Activated T-cell treated with anti-CD3 and anti-CD28 coated beads for 4 hours (primary cell): ENCODE data around the gene RPUSD4.

Experiments
- DNase-seq: peaks from one replicate; pipeline ENCODE4 v3.0.0-alpha.2; 2020

The RPUSD4 gene

DNA sequence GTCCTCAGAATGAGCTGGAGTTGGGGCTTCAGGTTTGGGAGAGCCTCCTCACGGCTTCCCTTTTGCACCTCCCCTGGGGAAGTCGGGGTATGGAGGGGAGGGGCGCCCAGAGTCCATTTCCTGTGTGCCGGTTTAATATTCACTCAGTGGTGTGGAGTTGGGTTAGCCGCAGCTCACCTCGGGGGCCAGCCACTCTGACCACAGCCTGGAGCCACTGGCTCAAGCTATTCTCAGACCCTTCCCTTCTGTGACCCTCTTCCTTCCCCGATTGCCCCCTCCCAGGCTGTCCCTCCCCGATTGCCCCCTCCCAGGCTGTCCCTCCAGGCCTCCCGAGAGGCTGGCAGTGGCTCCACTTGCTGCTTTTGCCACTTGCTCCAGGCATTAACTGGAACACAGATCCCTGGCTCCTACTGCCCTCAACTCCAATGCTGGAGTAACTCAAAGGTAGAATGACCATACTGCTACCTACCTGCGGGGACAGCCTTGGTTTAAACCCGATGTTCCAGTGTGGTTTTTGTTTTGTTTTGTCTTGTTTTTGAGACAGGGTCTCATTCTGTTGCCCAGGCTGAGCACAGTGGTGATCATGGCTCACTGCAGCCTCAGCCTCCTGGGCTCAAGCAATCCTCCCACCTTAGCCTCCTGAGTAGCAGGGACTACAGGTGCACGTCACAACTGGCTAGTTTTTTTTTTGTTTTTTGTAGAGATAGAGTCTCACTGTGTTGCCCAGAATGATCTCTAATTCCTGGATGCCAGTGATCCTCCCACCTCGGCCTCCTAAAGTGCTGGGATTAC is 29.3 kb downstream of the RPUSD4 start:
- DNase-seq: no peak

DNA sequence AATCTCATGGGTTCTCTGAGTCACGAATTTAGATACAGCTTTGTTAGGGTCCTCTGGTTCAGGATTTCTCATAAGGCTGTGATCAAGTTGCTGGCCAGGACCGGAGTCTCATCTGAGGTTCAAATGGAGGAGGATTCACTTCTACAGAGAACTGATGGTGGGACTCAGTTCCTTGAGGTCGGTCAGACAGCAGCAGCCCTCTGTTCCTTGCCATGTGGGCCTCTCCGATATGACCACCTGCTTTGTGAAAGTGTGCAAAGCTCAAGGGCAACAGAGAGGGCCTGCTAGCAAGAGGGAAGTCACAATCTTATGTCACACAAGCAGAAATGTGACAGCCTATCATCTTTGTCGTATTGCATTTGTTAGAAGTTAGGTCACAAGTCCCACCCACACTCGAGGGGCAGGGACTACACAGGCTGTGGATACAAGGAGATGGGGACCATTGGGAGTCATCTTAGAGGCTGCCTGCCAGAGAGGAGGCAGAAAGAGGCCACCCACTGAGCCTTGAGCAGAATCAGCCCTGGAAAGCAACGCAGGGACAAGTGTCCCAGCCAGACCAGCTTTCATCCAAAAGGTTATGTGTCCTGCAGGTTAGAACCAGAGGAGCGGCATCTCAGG is 34.5 kb downstream of the RPUSD4 start:
- DNase-seq: no peak

DNA sequence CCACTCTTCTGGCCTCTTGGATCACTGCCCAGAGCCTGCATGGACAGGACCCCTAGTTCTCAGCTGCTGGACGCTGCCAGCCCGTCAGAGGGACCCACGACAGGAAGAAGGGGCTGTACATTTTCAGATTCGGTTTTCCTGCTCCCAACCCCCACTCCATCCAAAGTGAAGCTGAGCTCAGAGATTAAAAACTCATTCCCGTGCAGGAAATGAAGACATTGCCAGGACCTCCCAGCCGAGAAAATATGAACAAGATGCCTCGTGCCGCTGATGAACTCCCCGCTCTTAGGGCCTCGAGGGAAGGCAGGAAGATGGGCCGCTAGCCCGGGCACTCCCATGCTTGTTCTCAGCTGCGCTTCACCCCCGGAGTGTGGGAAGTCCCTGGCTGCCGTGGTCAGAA is 36.1 kb downstream of the RPUSD4 start:
- no peak for DNase-seq

DNA sequence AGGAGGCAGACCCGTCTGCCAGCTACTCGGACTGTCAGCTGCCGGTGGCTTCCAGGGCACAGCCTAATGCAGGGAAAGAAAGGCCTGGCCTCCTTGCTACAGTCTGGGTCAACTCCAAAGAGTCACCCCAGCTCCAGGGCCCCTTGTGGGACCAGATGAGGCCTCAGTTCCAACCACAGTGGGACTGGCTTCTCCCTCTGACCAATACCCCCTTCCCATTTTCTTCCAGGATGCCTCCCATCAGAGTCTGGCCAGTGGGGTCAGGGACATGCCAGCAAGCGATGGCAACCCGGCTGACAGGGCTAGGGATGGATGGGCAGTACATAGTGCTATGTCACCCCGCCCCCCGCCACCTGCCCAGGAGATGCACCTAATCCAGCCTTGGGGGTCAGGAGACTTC is 36.6 kb downstream of the RPUSD4 start:
- no peak for DNase-seq

DNA sequence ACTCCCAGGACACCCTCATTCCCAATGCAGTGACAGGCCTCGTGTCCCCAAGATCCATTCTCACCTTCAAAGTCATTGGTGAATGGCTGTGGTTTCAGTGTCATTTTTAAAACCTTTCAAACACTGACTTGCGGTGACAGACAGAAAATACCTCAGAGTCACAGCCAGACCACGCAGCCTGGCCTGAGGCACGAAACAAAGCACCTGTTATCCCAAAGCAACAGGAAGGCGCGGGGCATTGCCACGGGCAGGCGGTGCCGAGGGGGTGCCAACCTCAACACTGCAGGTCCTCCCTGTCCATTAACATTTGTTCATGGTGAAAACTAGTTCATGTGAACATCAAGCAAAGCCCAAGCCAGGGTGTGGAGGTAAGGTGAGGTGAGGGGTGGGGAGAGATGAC is 38.2 kb downstream of the RPUSD4 start:
- no peak for DNase-seq

DNA sequence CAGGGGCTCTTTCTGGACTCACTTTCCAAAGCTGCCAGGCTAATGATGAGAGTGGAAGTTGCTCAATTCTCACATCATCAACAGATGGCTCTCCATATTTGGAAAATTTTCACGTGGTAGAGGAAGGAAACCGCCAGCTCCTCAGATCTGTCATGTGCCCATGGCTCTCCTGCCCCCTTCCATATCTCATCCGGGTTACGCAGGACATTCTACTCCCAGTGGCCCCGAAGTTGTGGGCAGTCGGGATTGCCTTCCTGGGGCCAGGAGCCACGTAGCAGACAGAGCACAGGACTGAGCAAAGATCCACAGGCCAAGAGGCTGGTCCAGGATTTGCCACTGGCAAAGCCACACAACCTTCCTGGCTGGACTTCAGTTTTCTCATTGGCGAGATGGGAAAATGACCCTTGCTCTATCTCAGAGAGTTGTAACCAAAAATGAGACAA is 38.8 kb downstream of the RPUSD4 start:
- DNase-seq: no peak

DNA sequence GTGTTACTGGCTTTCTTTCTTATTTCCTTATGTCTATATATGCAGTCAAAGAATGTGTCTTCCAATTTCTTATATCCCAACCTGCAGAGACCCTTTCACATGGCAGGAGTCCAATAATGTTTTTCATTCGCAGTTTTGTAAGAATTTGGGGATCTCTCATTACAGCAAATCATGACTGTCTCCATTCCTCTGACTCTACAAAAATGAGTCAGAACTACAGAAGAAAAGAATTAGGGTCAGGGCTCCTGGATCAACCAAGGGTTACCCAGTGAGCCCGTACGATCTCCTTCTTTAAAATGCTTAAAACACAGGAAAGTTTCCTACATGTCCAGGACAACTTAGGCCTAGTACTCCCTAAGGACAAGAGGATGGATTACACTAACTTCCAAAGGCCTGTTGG is 42.2 kb downstream of the RPUSD4 start:
- no peak for DNase-seq

DNA sequence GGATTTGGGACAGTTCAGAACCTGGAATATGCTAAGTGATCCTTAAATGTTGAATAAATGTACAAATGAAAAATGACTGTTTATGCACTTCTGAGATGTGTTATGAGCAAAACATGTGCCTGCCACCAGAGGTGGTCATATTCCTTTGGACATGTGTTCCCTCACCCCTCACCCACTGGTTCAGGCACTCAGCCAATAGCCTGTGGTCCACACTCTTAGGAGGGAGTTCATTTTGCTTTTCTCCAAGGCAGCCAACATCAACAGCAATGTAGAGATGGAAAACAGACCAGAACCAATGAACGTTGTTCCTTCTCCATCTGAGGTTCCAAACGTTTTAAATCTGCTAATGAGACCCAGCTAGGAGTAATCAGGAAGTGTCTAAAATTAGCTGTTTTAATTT is 44.0 kb downstream of the RPUSD4 start:
- DNase-seq: no peak

DNA sequence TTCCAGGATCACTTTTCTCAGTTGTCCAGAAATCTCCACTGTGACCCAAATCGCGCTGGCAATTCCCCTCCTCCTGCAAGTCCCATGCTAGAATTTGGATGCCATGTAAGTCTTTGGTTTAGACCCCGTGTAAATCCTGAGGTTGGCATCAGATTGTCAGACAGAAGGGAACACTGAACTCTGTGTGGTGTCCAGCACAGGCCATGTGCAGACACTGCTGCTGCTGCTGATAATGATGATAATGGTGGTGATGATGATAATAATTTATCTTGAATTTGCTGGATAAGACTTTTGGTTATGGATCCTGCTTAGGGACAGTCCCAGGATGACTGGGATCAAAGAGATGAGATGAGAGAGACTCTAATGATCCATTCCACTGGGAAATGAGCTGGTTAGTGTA is 45.0 kb downstream of the RPUSD4 start:
- DNase-seq: no peak

DNA sequence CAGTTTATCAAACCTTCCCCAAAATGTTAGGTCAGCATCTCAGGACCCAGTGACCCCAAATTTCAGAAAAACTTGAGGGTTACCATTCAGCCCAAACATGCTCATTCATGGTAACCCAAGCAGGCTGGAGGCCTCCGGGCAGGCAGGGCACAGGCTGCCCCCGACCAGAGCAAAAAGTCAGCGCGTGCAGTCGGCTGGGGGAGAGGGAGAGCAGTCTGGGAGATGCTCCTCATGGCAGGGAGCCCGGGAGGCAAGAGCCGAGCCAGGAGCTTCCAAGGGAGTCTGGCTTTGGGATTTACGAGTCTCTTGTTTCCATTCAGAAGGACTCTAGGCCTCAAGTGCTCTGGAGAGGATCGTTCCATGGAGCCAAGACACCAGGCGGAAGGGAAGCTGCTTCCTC is 45.7 kb downstream of the RPUSD4 start:
- no peak for DNase-seq

DNA sequence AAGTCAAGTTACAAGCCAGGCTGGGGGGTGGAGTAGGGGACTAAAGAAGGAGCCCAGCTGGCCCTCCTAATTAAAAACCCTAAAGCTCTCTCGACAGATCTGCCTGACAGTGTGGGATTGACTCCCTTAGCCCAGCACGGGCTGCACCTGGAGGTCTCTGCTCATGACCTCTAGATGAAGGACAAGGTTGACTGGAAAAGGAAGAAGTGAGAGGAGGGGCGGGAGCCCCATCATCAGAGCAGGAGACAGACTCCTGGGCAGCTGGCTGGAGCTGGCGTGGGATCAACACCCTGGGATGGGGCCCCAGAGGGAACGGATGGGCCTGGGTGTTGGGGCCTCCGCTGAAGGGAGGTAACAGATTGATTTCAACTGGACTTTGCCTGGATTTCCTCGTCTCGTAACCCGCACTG is 46.1 kb downstream of the RPUSD4 start:
- no peak for DNase-seq

DNA sequence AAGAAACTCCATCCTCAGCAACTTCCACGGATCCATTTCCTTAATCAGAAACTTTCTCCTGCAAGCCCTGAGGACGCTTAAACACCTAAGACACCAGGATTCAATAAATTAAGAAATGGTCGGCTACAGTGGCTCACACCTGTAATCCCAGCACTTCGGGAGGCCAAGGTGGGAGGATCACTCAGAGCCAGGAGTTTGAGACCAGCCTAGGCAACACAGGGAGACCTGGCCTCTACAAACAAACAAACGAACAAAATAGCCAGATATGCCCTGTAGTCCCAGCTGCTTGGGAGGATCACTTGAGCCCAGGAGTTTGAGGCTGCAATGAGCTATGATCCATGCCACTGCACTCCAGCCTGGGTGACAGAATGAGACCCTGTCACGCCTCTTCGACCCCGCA is 46.7 kb downstream of the RPUSD4 start:
- DNase-seq: no peak

DNA sequence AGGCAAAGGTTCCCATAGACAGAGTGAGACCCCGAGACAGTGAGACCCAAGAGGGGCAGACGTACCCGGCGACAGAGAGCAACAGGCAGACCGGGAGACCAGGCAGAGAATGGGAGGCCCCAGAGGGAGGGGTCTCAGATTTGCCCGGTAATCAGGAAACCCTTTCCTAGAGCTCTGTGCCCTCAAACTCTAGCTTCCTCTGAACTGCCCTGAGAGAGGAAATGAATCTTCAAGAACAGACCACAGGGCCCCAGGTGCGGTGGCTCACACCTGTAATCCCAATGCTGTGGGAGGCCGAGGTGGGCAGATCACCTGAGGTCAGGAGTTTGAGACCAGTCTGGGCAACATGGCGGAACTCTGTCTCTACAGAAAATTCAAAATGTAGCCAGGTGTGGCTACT is 47.7 kb downstream of the RPUSD4 start:
- no peak for DNase-seq

DNA sequence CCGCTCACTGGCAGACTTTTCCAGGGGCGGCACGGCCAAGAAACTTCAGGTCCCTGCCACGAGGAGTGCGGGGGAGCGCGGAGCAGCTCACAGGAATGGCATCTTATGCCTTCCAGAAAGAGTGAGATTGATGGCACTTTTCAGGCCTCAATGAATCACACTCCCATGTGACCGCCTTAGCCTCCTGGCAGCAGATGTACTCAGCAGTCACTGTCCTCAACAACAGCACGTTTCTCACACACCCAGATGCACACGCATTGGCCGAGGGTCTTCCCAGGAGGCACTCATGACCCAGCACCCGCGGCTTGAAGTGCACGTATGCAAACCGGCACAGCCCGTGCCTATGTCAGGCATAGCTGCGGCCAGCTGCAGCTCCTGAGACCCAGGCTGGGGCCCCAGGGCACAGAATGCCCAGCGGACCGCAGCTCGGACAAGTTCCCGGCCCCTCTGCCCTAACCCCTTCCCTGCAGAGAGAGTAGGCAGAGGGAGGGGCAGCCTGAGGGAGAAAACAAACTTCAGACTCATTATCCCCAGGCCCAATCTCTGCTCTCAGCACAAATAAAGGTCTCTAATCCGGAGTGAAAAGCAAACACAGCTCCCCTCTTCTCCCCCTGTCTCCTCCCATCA is 48.3 kb downstream of the RPUSD4 start:
- no peak for DNase-seq

DNA sequence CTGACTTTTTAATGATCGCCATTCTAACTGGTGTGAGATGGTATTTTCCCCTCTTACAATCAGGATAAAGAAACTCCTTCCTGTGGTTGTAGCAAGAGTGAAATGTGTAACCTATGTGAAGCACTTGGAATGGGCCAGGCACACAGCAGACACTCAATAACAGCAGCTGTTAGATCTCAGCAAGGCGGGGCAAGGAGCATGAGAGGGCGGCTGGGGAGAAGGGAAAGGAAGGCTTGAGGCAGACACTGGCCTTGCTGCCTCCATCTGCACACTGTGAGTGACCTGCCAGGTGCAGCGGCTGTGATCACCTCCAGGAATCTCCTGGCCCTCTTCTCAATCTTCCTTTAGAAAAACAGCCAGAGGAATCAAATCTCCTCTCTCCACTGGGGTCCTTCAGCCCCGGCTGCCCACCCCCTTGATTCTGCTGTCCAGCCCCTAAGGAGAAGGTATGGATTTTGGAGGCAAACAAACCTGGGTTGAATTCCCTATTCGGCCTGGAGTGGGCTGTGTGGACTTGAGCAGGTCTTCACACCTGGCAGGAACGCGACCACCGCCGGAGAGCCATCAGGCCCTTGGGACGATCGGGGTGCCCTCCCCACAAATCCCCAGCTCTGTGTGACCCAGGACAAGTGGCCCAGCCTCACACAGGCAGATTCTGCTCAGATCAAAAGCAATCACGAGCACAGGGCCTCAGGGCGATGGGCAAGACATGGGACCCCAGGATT is 49.0 kb downstream of the RPUSD4 start:
- DNase-seq: no peak

DNA sequence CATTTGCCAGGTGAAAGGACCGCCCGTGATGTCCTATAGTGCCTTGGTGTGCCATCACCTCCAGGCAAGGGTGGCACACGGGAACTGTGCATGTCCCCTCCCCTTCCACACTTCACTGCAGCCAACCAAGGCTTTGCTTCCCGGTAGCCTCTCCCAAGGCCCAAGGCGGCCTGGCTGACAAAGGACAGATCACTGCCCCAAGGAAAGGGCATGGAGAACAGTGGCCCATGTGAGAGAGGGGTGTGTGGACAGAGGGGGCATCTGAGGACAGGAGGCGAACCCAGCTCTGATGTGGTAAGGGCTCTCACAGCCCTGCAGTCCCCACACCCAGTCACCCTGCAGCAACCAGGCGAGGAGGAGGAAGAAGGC is 50.4 kb downstream of the RPUSD4 start:
- no peak for DNase-seq

DNA sequence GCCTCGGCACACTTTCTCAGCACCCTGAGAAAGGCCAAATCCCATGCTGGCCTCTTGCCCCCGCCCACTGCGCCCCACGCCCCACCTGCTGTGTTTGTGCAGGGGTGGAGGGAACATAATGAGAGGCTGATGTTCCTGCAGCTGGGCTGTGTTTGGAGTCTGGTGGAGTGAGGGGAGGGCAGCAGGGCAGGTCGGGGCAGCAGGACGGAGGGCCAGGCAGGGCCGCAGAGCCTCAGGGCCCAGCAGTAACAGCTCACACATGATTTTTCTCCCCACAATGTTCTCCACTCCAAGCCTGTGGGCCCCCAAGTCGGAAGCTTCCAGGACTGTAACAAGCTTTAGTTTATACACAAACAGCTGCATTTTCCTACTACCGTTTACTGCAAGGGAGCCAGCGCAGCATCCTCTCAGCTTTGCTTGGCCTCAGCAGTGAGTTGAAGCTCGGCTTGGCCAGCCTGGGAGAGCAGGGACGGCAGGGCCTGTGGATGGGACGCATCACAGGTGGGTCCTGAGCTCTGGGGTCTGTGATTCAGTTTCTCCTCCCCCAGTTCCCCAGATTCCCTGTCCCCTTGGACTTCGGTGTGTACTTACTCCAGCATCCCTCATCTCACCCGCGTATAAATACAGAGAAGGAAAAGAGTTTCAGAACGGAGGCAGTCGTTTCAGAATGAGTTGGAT is 51.0 kb downstream of the RPUSD4 start:
- DNase-seq: no peak

DNA sequence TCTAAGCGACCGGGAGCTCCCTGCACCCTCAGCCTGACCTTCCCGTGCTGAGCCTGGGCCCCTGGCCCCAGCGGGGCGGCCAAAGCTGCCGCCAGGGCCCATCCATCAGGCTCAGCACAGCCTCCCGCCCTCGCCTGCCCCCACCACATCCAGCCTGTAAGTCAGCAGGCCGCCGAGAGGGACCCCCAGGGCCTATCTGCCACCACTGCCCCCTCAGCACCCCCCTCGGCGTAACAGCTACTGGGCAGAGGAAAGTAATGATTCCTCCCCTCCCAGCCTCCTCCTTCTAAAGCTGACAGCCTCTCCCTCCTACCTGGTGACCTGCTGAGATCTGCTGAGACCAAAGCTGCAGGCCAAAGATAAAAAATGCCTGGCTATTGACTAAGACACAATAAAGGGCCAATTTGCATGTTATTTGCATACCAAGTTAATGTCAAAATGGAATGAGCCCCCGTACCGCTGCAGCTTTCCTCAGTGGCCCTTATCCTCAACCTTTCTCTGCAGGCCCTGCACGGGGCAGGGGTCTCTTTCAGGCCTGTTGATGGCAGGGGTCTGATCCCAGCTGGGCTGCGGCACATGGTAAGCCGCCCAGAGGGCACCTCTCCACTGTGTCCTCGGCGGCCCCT is 51.6 kb downstream of the RPUSD4 start:
- no peak for DNase-seq

DNA sequence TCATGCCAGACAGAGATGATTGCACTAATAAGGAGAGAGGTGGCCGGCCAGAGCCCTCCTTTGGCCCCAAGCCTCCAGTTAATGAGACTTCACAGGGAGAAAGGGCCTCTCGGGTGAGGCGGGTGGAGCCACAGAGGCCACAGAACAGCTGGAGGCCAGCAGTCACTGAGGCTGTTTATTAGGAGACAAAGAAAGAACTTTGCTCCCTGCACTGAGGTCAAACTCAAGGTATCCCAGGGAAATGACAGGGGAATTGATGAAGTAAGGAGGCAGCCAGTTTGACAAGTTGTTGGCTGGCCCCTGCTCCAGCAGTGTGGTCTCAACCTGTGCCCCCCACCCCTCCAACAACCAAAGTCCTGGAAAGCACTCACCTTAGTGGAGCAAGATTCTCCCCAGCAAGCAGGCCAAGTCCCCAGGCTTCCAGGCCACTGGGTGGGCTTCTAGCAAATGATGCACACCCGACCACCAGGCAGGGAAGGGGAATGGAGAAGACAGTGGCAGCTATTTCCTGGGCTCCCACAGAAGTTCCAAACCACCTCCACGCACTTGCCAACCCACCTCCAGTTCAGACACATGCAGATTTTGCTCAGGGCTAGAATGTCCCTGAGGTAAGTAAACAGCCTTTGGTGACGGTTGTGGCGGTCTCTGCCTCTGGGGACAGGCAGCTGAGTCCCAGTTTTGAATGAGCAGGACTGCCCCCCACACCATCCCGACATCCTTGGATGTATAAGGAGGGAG is 53.2 kb downstream of the RPUSD4 start:
- no peak for DNase-seq

DNA sequence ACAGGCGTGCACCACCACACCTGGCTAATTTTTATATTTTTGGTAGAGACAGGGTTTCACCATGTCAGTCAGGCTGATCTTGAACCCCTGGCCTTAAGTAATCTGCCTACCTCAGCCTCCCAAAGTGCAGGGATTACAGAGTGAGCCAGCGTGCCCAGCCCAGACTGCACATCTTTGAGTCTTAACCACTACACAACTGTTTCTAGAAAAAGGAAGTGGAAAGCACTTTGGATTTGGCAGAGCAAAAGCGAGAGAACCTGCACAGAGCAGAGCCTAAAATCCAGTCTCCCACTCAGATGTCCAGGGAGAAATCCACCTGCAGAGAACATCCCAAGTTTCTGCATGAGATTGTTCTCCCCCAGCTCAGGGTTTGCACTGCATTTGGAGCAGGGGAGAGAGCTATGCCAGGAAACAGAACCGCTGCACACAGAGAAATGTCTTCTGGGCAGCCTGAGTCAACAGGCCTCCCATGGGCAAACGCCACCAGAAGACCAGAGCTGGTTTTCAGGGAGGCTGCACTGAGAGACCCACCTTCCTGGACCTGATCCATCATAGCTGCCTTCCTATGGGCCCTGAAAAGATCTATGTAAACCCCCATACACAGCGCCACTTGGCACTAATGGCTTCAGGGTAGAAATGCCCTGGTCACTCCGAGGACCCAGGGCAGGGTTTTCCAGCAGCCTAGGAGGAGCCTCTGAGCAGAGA is 54.0 kb downstream of the RPUSD4 start:
- DNase-seq: no peak

DNA sequence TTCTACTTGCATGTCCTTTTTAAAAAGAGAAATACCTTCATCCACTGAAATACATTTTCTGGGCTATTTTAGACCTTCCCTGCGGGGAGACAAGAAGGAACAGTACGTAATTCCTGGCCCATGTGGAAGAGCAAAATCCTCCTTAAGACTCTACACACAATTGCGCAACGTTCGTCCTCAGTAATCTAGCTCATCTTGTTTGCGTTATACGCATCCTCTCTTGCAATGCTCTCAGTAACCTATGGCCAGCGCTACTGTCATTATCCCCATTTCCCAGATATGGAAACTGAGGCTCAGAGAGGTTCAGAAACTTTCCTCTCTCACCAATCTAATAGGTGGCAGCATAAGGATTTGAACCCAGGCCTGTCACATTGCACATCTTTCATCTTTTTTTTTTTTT is 54.6 kb downstream of the RPUSD4 start:
- no peak for DNase-seq
